Cardiac muscle cell (in vitro differentiated cells and primary cell): ENCODE data around the gene FAM193A. TPM values are rescaled to one million over a fixed set of nuclear protein-coding genes. Genes with fewer than 3 reads are reported as not detected.
"Not testable (repeated sequence)": the region's sequence is repeated elsewhere in the genome, so short reads cannot be mapped to it uniquely, and the experiment has no call there.

Experiments
- DNase-seq, 2 donors: peaks; one replicate each; pipeline versions ENCODE4 v3.0.0 to v3.0.0-alpha.2; 2010 to 2017; ENCODE audit warnings: low read depth in 1 of 2, low spot score in 1 of 2
- H3K27ac ChIP-seq: fragments of 200-600 bp; sonication (generic); 2 replicates; pipeline ENCODE4 v1.5.1; 2016
- H3K27me3 ChIP-seq: fragments of 200-600 bp; sonication (generic); 2 replicates; pipeline ENCODE4 v1.6.0; 2016; ENCODE audit warnings: control low read depth
- H3K36me3 ChIP-seq: fragments of 200-600 bp; sonication (generic); 2 replicates; pipeline ENCODE4 v1.5.1; 2016; ENCODE audit warnings: control low read depth
- H3K4me1 ChIP-seq: fragments of 200-600 bp; sonication (generic); 2 replicates; pipeline ENCODE4 v1.8.1; 2017; ENCODE audit warnings: low read depth, mild to moderate bottlenecking, mixed run types
- H3K4me3 ChIP-seq: fragments of 200-600 bp; sonication (generic); 2 replicates; pipeline ENCODE4 v1.5.1; 2016; ENCODE audit warnings: mild to moderate bottlenecking
- H3K9me3 ChIP-seq: fragments of 200-600 bp; sonication (generic); 2 replicates; pipeline ENCODE4 v1.5.1; 2017; ENCODE audit warnings: low read depth, mild to moderate bottlenecking, control low read depth
- CTCF ChIP-seq: IDR thresholded peaks from 2 replicates; pipeline ENCODE4 v1.5.1; 2012; ENCODE audit warnings: low read depth, mild to moderate bottlenecking, low read length
- polyA plus RNA-seq: library from polyadenylated mRNA; unstranded; fragments of >200 nt; fragmentation: Nextera tagmentation; extraction: Ambion mirVana; gene quantifications from 2 replicates; pipeline ENCODE4 v1.2.1, GENCODE V29; 2016
- total RNA-seq: library from RNA; depleted of rRNA; stranded (reverse); fragments of >200 nt; gene quantifications from 2 replicates; pipeline ENCODE4 v1.2.3, GENCODE V29; 2016

The FAM193A gene
- total and polyA plus RNA-seq, 2 experiments from 2014 or later: 12.0 to 34.0 TPM

- TF ChIP-seq CTCF: no peak
- Histone ChIP-seq H3K4me1 (peaks cover 30% of the 10 kb centered on the region), H3K4me3 (no peak overlapping the region), H3K27me3 (no peaks in the 10 kb centered on the region), H3K36me3 (peaks cover 27% of the 10 kb centered on the region), H3K27ac (no peak overlapping the region), H3K9me3 (no peaks in the 10 kb centered on the region)
- no peak for DNase-seq
Observed at GRCh38 chr4:2671267-2671895, 134.9 kb downstream of the FAM193A start.

- no peaks in the 10 kb centered on the region for H3K9me3 ChIP-seq
- no peak overlapping the region for H3K27ac ChIP-seq
- H3K4me3 ChIP-seq: no peak overlapping the region
- no peak for TF ChIP-seq CTCF
- H3K36me3 ChIP-seq: peaks cover 27% of the 10 kb centered on the region
- H3K27me3 ChIP-seq: no peaks in the 10 kb centered on the region
- no peak for DNase-seq
- peaks cover 30% of the 10 kb centered on the region for H3K4me1 ChIP-seq
Observed at GRCh38 chr4:2672082-2672481, 135.6 kb downstream of the FAM193A start.

- peaks cover 27% of the 10 kb centered on the region for H3K36me3 ChIP-seq
- peaks cover 30% of the 10 kb centered on the region for H3K4me1 ChIP-seq
- no peaks in the 10 kb centered on the region for H3K27me3 ChIP-seq
- H3K27ac ChIP-seq: no peak overlapping the region
- no peak overlapping the region for H3K4me3 ChIP-seq
- TF ChIP-seq CTCF: no peak
- H3K9me3 ChIP-seq: no peaks in the 10 kb centered on the region
- DNase-seq: no peak
Observed at GRCh38 chr4:2672700-2673099, 136.3 kb downstream of the FAM193A start.

- Histone ChIP-seq H3K27ac (peak overlapping the region; percentile 24), H3K4me1 (peaks cover 30% of the 10 kb centered on the region), H3K36me3 (peaks cover 27% of the 10 kb centered on the region), H3K9me3 (no peaks in the 10 kb centered on the region), H3K27me3 (no peaks in the 10 kb centered on the region), H3K4me3 (no peak overlapping the region)
- peak; percentile 41 for TF ChIP-seq CTCF
- peak in 1 of 2 donors; percentile 35 for DNase-seq
Observed at GRCh38 chr4:2673157-2673556, 136.7 kb downstream of the FAM193A start.

- not testable (repeated sequence) for H3K4me1 ChIP-seq, H3K27me3 ChIP-seq, DNase-seq, H3K9me3 ChIP-seq, H3K27ac ChIP-seq, H3K4me3 ChIP-seq
- peaks cover 10% of the 10 kb centered on the region for H3K36me3 ChIP-seq
Observed at GRCh38 chr4:2679762-2680161, 143.3 kb downstream of the FAM193A start.

- no peak overlapping the region for H3K4me3 ChIP-seq
- H3K27me3 ChIP-seq: no peaks in the 10 kb centered on the region
- no peaks in the 10 kb centered on the region for H3K9me3 ChIP-seq
- DNase-seq: no peak
- no peak for TF ChIP-seq CTCF
- peaks cover 26% of the 10 kb centered on the region for H3K36me3 ChIP-seq
- H3K4me1 ChIP-seq: no peaks in the 10 kb centered on the region
- no peak overlapping the region for H3K27ac ChIP-seq
Observed at GRCh38 chr4:2684486-2684885, 148.0 kb downstream of the FAM193A start.
